ENCODE data around the gene USP48. TPM values are rescaled to one million over a fixed set of nuclear protein-coding genes. Genes with fewer than 3 reads are reported as not detected.

USP48 gene
- total and polyA plus RNA-seq, 2 of the 4 experiments (the other 2 are of a cell fraction) = 24.7 to 25.0 TPM

DNA sequence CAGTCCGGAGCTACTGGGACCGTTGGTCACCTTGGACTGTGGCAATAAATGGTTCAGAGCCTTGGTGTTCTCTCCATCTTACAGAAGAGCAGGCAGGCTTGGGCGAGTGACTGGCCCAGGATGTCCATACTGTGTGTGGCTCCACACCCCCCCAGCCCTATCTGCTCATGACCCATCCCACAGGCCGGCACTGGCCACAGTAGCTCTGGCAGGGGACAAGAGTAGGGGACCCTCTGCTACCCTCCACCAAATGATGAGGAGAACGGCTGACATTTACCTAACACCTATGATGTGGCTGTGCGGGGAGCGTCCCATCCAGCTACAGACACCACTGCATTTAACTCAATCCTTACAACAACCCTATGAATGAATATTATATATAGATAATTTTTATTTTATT lies 42.4 kb upstream of the USP48 start:
- Histone ChIP-seq H3K9me1 (ENCODE audit: insufficient read depth, low read length) (no peaks in the 10 kb centered on the region), H3K18ac (ENCODE audit: low read depth, low read length) (no peak overlapping the region), H3K36me3 (ENCODE audit: control insufficient read depth, insufficient read depth, low read length) (peaks cover 71% of the 10 kb centered on the region), H3K9ac (ENCODE audit: low read depth, low read length) (no peak overlapping the region), H3K27me3 (ENCODE audit: control insufficient read depth, insufficient read depth, low read length) (no peaks in the 10 kb centered on the region), H2BK20ac (ENCODE audit: low read depth, low read length) (no peak overlapping the region), H2BK5ac (ENCODE audit: low read depth, low read length, poor library complexity, severe bottlenecking) (no peak overlapping the region), H2BK15ac (ENCODE audit: low read depth, low read length) (no peak overlapping the region), H3K4me2 (ENCODE audit: low read depth, low read length) (no peak overlapping the region), H2BK120ac (ENCODE audit: low read depth, low read length) (no peak overlapping the region), H4K91ac (ENCODE audit: insufficient read depth, low read depth, low read length) (no peak overlapping the region), H3K4me3 (ENCODE audit: insufficient read depth, low read depth, low read length) (no peak overlapping the region), H3K27ac (ENCODE audit: insufficient read depth, low read length) (no peak overlapping the region), H4K20me1 (ENCODE audit: insufficient read depth, low read length) (no peaks in the 10 kb centered on the region), H3K9me3 (ENCODE audit: control insufficient read depth, insufficient read depth, low read length) (no peaks in the 10 kb centered on the region), H4K5ac (ENCODE audit: low read depth, low read length) (no peak overlapping the region), H3K23ac (ENCODE audit: low read depth, low read length) (no peak overlapping the region), H2AK9ac (replicated peaks; ENCODE audit: low read depth, low read length, poor library complexity) (no peak overlapping the region), H3K79me1 (ENCODE audit: low read depth in 1 of 2, low read length in 2 of 2) (no peaks in the 10 kb centered on the region), H3K4me1 (ENCODE audit: control insufficient read depth, insufficient read depth, low read length) (no peaks in the 10 kb centered on the region), H4K8ac (ENCODE audit: low read depth in 2 of 2, low read length in 2 of 2) (no peak overlapping the region), H3K56ac (ENCODE audit: extremely low read depth, insufficient read depth, low read length) (no peak overlapping the region), H2AK5ac (ENCODE audit: low read depth, low read length) (no peak overlapping the region), H2AFZ (replicated peaks; ENCODE audit: low read length, poor library complexity) (no peak overlapping the region), H3K4ac (ENCODE audit: low read depth, low read length) (no peak overlapping the region), H3K14ac (replicated peaks; ENCODE audit: low read depth, low read length) (no peak overlapping the region)
- TF ChIP-seq POLR2A (IDR thresholded peaks at IDR 0.05; ENCODE audit: low read depth, low read length) (no peak), RFX5 (IDR thresholded peaks at IDR 0.05; ENCODE audit: low read depth, low read length) (no peak), RCOR1 (IDR thresholded peaks at IDR 0.05; ENCODE audit: insufficient replicate concordance, low read length) (no peak), CEBPB (IDR thresholded peaks at IDR 0.05; ENCODE audit: low read depth, low read length) (no peak), RAD21 (IDR thresholded peaks at IDR 0.05; ENCODE audit: low read length) (no peak), MAZ (IDR thresholded peaks at IDR 0.05; ENCODE audit: borderline replicate concordance, low read depth, low read length) (no peak), CHD1 (IDR thresholded peaks at IDR 0.05; ENCODE audit: low read depth, low read length) (no peak), MXI1 (IDR thresholded peaks at IDR 0.05; ENCODE audit: borderline replicate concordance, low read depth, low read length) (no peak), NFE2L2 (IDR thresholded peaks at IDR 0.05; ENCODE audit: low read depth, low read length) (no peak), FOS (IDR thresholded peaks at IDR 0.05; ENCODE audit: low read depth, low read length) (no peak), SMC3 (IDR thresholded peaks at IDR 0.05; ENCODE audit: low read depth, low read length) (no peak), MAFK (IDR thresholded peaks at IDR 0.05; ENCODE audit: low read depth, low read length) (no peak), BHLHE40 (IDR thresholded peaks at IDR 0.05; ENCODE audit: low read depth, low read length) (no peak)
- TF ChIP-seq, protein P1, sequence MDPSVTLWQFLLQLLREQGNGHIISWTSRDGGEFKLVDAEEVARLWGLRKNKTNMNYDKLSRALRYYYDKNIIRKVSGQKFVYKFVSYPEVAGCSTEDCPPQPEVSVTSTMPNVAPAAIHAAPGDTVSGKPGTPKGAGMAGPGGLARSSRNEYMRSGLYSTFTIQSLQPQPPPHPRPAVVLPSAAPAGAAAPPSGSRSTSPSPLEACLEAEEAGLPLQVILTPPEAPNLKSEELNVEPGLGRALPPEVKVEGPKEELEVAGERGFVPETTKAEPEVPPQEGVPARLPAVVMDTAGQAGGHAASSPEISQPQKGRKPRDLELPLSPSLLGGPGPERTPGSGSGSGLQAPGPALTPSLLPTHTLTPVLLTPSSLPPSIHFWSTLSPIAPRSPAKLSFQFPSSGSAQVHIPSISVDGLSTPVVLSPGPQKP (IDR thresholded peaks at IDR 0.05; ENCODE audit: borderline replicate concordance, low read depth, low read length) = no peak
- TF ChIP-seq, protein P2, sequence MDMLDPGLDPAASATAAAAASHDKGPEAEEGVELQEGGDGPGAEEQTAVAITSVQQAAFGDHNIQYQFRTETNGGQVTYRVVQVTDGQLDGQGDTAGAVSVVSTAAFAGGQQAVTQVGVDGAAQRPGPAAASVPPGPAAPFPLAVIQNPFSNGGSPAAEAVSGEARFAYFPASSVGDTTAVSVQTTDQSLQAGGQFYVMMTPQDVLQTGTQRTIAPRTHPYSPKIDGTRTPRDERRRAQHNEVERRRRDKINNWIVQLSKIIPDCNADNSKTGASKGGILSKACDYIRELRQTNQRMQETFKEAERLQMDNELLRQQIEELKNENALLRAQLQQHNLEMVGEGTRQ (IDR thresholded peaks at IDR 0.05; ENCODE audit: low read depth, low read length) = no peak
- TF ChIP-seq, protein P3, sequence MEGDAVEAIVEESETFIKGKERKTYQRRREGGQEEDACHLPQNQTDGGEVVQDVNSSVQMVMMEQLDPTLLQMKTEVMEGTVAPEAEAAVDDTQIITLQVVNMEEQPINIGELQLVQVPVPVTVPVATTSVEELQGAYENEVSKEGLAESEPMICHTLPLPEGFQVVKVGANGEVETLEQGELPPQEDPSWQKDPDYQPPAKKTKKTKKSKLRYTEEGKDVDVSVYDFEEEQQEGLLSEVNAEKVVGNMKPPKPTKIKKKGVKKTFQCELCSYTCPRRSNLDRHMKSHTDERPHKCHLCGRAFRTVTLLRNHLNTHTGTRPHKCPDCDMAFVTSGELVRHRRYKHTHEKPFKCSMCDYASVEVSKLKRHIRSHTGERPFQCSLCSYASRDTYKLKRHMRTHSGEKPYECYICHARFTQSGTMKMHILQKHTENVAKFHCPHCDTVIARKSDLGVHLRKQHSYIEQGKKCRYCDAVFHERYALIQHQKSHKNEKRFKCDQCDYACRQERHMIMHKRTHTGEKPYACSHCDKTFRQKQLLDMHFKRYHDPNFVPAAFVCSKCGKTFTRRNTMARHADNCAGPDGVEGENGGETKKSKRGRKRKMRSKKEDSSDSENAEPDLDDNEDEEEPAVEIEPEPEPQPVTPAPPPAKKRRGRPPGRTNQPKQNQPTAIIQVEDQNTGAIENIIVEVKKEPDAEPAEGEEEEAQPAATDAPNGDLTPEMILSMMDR (conservative IDR thresholded peaks at IDR 0.05; ENCODE audit: low read depth, low read length) = no peak
- intact Hi-C loops (cut with micrococcal nuclease) (no loop called here), dilution Hi-C loops (cut with HindIII; ENCODE audit: low sequenced_read_pairs, unreplicated experiment) (no loop called here), in situ Hi-C loops (cut with MboI; ENCODE audit: low sequenced_read_pairs) (no loop called here)
- POLR2A ChIA-PET (ENCODE audit: unreplicated experiment) = no interaction called here
- no TSS peak for BruUV-seq (replicated peaks)
- DNase-seq (no peak), ATAC-seq (ENCODE audit: low read depth) (no peak)
- CTCF ChIA-PET = no interaction called here
- WGBS, 2 experiments (ENCODE audit: extremely low coverage in 2 of 2, insufficient read length in 1 of 2) = 84% methylated on average over 2 of the region's 7 CpGs; no CpG with 5 or more reads in 1 of the 2 experiments

Data from IMR-90 (cell line).